Glomerular visceral epithelial cell (primary cell): Measurements from ENCODE around the gene CTNNBIP1.

Experiments used
- DNase-seq: peaks from one replicate; pipeline ENCODE4 v3.0.0-alpha.2; 2016; ENCODE audit errors: extremely low spot score

CTNNBIP1 gene

GRCh38 chr1:9904596-9904995 is 5.5 kb downstream of the CTNNBIP1 start:
- DNase-seq, result no peak

GRCh38 chr1:9903801-9904527 is 6.1 kb downstream of the CTNNBIP1 start:
- DNase-seq, result no peak

GRCh38 chr1:9902060-9902452 is 8.0 kb downstream of the CTNNBIP1 start:
- DNase-seq, result no peak

GRCh38 chr1:9901148-9902059 is 8.7 kb downstream of the CTNNBIP1 start:
- DNase-seq, result no peak

GRCh38 chr1:9900142-9901043 is 9.7 kb downstream of the CTNNBIP1 start:
- no peak for DNase-seq

- peak; percentile 58 for DNase-seq
Observed at GRCh38 chr1:9894115-9894514, 16.0 kb downstream of the CTNNBIP1 start.

- peak; percentile 75 for DNase-seq
Observed at GRCh38 chr1:9892563-9893528, 17.2 kb downstream of the CTNNBIP1 start.

- DNase-seq, result no peak
Observed at GRCh38 chr1:9891207-9891606, 18.9 kb downstream of the CTNNBIP1 start.

- DNase-seq, result peak; percentile 94
Observed at GRCh38 chr1:9890224-9890731, 19.8 kb downstream of the CTNNBIP1 start.

- no peak for DNase-seq
Observed at GRCh38 chr1:9889411-9889810, 20.7 kb downstream of the CTNNBIP1 start.

GRCh38 chr1:9888886-9889285 is 21.2 kb downstream of the CTNNBIP1 start:
- no peak for DNase-seq

GRCh38 chr1:9887070-9887469 is 23.0 kb downstream of the CTNNBIP1 start:
- no peak for DNase-seq

- DNase-seq, result no peak
Observed at GRCh38 chr1:9886092-9886742, 23.9 kb downstream of the CTNNBIP1 start.

GRCh38 chr1:9884805-9885204 is 25.3 kb downstream of the CTNNBIP1 start:
- DNase-seq, result no peak

GRCh38 chr1:9883585-9884449 is 26.3 kb downstream of the CTNNBIP1 start:
- DNase-seq, result no peak

GRCh38 chr1:9882945-9883303 is 27.1 kb downstream of the CTNNBIP1 start:
- no peak for DNase-seq

GRCh38 chr1:9882296-9882944 is 27.6 kb downstream of the CTNNBIP1 start:
- no peak for DNase-seq

GRCh38 chr1:9881838-9882249 is 28.2 kb downstream of the CTNNBIP1 start:
- DNase-seq, result peak; percentile 88

- no peak for DNase-seq
Observed at GRCh38 chr1:9878404-9878803, 31.7 kb downstream of the CTNNBIP1 start.
